ENCODE data around the gene ACSS3.
"Not testable (repeated sequence)": the region's sequence is repeated elsewhere in the genome, so short reads cannot be mapped to it uniquely, and the experiment has no call there.

Gene ACSS3, protein sequence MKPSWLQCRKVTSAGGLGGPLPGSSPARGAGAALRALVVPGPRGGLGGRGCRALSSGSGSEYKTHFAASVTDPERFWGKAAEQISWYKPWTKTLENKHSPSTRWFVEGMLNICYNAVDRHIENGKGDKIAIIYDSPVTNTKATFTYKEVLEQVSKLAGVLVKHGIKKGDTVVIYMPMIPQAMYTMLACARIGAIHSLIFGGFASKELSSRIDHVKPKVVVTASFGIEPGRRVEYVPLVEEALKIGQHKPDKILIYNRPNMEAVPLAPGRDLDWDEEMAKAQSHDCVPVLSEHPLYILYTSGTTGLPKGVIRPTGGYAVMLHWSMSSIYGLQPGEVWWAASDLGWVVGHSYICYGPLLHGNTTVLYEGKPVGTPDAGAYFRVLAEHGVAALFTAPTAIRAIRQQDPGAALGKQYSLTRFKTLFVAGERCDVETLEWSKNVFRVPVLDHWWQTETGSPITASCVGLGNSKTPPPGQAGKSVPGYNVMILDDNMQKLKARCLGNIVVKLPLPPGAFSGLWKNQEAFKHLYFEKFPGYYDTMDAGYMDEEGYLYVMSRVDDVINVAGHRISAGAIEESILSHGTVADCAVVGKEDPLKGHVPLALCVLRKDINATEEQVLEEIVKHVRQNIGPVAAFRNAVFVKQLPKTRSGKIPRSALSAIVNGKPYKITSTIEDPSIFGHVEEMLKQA

GRCh38 chr12:81077686-81078441, at the start of gene ACSS3:
ACSS3 (plus strand) TSS chr12:81078079; CDS start chr12:81078121, 42 bp downstream.
- DNase-seq (ENCODE audit: low read depth in 2 of 2) = no peak

DNA sequence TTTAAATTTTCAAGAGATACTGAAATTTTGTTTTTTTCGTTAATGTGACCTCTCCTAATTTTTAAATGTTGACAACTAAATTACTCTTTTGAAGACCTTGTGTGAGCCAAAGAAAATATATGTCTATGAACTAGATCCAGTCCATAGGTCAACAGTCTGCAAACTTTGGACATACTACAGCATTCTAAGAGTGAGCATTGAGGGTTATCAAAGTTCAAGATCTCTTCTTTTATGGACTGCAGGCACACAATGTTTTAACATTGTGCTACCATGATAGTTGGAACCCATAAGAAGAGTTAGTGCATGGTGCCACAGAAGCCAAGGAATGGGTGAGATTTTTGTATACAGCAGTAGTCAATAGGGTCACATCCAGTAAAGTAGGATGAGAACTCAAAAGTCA, 43.0 kb upstream of the ACSS3 start:
- no peak for DNase-seq (ENCODE audit: low read depth in 2 of 2)

GRCh38 chr12:81039231-81039630, 38.6 kb upstream of the ACSS3 start:
- no peak for DNase-seq (ENCODE audit: low read depth in 2 of 2)

- no peak for DNase-seq (ENCODE audit: low read depth in 2 of 2)
Observed at GRCh38 chr12:81043979-81044740, 33.7 kb upstream of the ACSS3 start.

GRCh38 chr12:81064971-81065370, 12.9 kb upstream of the ACSS3 start:
- DNase-seq (ENCODE audit: low read depth in 2 of 2) = not testable (repeated sequence)

GRCh38 chr12:81070846-81071245, 7.0 kb upstream of the ACSS3 start:
- no peak for DNase-seq (ENCODE audit: low read depth in 2 of 2)

DNA sequence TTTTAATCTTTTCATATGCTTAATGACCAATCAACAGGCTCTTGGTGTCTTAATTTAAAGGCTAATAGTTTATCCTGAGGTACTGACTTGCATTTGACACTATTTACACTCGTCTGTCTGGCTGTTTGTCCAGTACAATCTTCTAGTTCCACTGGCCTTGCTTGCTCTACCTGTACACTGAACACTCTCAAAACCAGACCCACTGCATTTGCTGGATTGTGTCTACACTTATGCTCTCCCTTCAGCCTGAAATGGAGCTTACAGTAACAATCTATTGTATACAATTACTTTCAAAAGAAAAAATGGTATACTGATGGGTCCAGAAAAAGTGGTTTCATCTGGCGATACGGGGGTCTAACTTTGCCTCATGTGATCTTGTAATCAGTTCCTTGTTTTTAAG, 2.3 kb upstream of the ACSS3 start:
- DNase-seq (ENCODE audit: low read depth in 2 of 2) = no peak

GRCh38 chr12:81077329-81077685, 572 bp upstream of the ACSS3 start:
- no peak for DNase-seq (ENCODE audit: low read depth in 2 of 2)

GRCh38 chr12:81078469-81079196, 754 bp downstream of the ACSS3 start:
- no peak for DNase-seq (ENCODE audit: low read depth in 2 of 2)

DNA sequence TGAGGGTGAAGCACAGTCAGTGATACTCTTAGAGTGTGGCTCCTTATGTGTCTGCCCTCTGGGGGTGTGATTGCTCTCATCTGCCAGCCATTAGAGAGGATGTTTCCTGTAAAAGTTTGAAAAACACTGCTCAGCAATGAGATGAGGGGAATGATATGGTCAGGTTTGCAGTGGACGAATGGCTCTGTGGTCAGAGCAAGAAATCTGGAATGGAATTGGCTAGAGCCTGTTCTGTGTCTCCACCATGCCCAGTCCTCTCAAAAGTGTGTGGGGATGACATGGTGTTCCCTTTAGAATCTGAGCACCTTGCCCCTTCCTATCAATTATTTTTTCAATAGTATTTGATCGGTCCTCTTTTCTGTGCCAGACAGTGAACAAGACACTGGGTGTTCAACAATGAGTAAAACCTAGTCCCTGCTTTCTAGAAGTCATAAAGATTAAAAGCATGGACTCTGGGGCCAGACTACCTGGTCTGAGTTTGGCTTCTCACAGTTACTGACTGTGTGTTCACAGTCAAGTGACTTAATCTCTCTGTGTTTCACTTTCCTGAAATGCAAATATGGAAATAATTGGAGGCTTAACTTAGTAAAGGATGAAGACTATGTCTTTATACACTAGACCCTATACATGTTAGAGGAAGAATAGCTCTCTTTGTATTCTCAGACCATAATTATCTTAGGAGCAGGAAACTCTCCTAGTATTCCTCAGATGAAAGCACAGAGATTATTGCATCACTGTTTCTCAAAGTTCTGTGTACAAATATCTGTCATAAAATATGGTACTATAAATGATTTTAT, 1.6 kb downstream of the ACSS3 start:
- no peak for DNase-seq (ENCODE audit: low read depth in 2 of 2)

DNA sequence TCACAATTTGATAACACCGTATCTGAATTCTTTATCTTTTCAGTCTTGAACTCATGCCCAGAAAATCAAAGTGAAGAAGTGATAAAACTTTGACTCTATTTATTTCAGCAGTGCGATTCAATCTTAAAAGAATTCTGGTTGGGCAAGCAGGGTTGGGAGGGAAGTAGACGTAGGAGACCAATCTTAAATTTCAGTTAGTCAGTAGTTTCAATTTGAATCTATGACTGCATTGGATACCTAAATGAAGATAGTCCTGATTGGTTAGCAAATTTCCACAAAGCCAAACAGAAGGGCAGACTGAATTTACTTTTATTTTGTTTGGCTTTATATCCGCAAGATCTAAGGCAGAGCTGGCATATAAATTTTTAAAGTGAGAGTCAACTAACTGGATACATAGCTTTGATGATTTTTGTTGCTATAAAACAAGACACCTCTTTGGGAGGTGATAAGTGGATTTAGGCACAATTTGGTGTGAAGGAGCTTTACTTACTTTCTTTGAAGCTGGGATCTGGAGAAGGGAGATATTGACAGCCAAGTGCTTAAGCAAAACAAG, 2.6 kb downstream of the ACSS3 start:
- no peak for DNase-seq (ENCODE audit: low read depth in 2 of 2)

DNA sequence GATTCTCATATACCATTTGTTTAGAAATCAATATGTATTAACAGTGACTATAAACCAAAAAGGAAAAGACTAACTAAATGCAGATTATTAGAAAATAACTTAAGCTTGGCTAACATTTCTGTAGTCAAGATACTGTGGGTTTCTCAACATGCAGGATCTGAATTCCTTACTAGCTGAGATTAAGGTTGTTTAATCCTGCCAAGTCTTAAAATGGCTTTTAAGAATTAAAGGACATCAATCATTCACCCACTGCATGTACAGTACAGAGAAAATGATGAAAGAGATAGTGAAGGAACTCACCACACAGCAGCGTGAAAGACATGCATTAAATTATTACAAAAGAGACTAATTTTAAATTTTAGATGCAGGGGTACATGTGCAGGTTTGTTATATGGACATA, 3.8 kb downstream of the ACSS3 start:
- DNase-seq (ENCODE audit: low read depth in 2 of 2) = no peak

DNA sequence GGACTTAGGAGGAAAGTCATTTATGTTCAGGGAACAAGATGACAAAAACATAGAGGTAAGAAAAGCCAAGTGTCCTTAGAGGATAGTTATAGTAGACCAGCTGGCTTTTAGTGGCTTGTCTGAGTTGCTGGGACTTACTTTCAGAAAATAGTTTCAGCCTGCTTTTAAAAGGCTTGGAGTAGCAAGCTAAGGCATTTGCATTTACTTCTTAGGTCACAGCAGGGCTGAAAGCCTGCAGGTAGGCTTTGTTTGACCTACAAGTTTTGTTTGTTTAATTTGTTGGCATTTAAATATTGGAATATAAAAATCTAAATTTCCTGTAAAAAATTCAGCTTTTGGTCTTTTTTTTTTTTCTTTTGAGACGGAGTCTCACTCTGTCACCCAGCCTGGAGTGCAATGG, 5.1 kb downstream of the ACSS3 start:
- DNase-seq (ENCODE audit: low read depth in 2 of 2) = no peak

GRCh38 chr12:81083906-81084513, 6.1 kb downstream of the ACSS3 start:
- DNase-seq (ENCODE audit: low read depth in 2 of 2) = no peak

DNA sequence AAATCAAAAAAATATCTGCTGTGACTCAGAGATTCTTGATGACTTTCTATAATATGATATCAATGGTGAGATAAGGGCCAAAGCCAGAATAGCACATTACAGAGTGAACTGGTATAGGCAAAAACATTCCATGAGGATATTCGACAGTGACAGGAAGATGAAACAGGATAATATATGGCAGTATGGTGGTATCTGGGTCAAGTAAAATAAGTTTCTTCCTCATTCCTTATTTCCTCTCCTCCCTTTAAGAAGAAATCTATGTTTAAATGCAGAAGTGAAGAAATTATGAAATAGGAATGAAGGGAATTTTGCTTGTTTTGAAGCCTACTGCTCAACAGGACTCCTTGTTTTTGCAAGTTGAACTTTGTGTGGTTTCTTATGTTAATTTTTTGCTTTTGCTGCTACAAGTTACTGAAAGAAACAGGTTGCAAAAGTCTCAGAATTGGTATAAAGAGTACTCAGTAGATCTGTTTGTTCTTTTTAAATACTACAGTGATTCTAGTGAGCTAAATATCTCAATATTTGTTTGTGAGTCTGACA, 7.0 kb downstream of the ACSS3 start:
- DNase-seq (ENCODE audit: low read depth in 2 of 2) = no peak

- no peak for DNase-seq (ENCODE audit: low read depth in 2 of 2)
Observed at GRCh38 chr12:81085832-81086231, 8.0 kb downstream of the ACSS3 start.

DNA sequence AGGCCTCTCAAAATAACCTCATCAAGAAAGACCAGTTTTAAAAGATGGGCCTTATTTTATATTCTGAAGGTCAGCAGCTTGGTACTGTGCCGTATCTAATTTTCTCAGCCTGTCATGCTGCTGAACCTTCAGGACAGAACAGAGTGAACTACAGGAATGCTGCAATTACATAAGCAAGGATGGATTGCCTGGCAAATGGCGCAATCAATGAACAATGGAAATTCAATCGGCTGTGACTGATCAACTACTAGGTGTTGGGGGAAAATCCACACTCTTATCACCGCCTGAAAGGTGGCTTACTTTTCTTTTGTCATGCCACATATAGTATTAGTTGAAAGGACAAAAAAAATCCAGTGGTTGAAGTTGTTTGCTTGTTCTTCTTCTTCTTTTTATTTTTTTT, 8.5 kb downstream of the ACSS3 start:
- DNase-seq (ENCODE audit: low read depth in 2 of 2) = no peak

DNA sequence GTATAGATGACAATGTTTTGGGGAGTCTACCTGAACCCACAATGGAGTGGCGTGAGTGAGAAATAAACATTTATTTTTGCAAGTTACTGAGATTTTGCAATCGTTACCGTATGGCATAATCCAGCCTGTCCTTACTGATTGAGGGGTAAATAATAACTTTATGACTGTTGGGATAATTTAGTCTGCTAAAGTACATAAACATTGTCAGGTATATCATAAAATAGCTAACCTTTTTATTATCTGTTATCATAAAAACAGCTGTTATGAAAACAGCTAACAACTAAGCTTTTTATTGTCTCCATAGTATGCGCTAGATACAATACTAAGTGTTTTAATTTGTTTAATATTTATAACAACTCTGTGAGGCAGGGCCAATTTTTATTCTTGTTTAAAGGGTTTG, 10.3 kb downstream of the ACSS3 start:
- no peak for DNase-seq (ENCODE audit: low read depth in 2 of 2)

DNA sequence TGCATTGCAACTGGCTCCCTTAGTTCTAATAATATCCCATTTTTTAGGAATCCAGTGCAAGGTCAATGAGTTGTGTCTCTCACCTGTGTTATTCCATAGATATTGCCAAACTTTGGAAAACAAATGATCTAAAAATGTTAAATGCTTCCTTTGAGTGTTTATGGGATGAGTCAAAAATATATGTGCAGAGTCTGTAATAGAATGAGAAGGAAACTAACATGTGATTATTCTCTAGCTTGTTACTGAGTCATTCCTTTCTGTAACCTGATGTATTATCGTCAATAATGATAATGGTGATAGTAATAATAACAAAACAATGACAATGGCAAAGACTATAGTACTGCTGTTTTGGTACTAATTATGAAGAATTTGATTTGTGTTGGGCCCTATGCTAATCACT, 11.5 kb downstream of the ACSS3 start:
- DNase-seq (ENCODE audit: low read depth in 2 of 2) = no peak
